ENCODE measurements around the gene CDS1.
"Not testable (repeated sequence)": the region's sequence is repeated elsewhere in the genome, so short reads cannot be mapped to it uniquely, and the experiment has no call there.

The CDS1 gene

GRCh38 chr4:84614891-84615290 lies 32.0 kb downstream of the CDS1 start:
- no peak for DNase-seq

GRCh38 chr4:84615355-84615754 lies 32.4 kb downstream of the CDS1 start:
- DNase-seq: no peak

- DNase-seq: no peak
Measured at GRCh38 chr4:84622959-84623358, 40.0 kb downstream of the CDS1 start.

- DNase-seq: no peak
Measured at GRCh38 chr4:84623661-84624060, 40.7 kb downstream of the CDS1 start.

DNA sequence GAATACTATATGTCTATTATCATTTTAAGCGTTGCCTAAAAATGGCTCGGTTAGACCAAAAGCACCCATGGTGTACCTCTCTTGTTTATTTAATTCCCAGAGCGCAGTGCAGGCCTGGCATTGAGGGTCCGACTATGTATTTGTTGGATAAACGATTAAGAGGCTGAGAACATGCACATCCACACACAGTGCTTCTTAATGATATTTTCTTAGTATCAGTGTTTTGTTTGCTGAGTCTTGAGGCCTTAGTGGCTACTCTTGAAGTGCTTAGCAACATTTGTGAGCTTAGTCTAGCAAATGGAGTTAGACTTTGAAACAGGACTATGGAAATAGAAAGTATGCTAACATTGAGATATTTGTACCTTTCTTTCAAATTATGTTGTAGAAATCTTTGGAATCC lies 43.7 kb downstream of the CDS1 start:
- DNase-seq: no peak

- no peak for DNase-seq
Measured at GRCh38 chr4:84631573-84631972, 48.6 kb downstream of the CDS1 start.

- no peak for DNase-seq
Measured at GRCh38 chr4:84632092-84632491, 49.2 kb downstream of the CDS1 start.

GRCh38 chr4:84634961-84635360 lies 52.0 kb downstream of the CDS1 start:
- DNase-seq: no peak

DNA sequence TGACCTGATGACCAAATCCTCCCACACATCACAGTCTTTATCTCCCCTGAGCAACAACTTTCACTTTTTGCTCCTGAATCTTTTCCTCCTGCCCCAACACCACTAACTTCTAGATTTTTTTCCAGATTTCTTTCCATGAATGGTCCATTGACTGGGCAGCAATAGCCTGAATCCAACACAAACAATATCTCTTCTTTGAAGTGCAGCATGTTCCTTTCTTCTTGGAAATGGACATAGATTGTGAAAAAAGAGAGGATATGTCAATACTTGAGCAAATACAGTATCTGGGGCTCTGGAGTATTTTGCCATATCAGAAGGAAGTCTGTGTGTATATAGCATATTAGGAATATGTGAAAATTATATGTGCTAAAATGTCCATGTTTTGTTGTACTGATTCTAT lies 55.2 kb downstream of the CDS1 start:
- no peak for DNase-seq

DNA sequence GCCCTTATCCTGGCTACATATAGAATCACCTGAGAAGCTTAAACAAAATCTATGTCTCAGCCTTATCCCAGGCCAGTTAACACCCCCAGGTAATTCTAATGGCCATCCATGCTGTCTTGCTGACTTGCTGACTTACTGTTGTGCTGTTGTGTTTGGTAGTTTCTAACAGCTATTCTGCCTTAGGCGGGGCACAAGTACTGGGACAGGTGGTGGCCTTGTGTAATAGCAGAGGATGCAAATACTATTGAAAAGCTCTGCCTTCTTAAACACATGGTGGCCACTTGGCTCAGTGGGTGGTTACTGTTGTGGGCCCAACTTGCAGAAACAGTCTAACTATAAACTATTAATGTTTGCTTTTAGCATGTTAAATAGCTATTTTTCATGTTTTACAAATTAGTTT lies 56.2 kb downstream of the CDS1 start:
- DNase-seq: no peak

DNA sequence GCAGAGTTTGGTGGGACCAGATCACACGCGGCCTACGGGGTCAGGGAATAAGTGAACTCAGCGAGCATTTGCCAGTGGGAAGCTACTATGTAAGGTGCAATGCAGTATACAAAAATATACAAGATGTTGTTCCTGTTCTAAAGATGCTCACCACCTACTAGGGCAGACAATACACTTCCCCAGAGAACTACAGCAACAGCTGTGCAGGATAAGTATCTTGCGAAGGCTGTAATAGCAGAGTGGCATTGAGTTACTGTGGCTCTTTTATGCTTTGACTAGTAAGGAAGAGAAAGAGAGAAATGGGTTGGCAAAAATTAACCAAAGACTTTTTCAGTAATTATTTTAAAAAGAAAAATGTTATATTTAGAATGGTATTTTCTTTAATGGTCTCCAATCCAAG lies 61.2 kb downstream of the CDS1 start:
- DNase-seq: no peak

DNA sequence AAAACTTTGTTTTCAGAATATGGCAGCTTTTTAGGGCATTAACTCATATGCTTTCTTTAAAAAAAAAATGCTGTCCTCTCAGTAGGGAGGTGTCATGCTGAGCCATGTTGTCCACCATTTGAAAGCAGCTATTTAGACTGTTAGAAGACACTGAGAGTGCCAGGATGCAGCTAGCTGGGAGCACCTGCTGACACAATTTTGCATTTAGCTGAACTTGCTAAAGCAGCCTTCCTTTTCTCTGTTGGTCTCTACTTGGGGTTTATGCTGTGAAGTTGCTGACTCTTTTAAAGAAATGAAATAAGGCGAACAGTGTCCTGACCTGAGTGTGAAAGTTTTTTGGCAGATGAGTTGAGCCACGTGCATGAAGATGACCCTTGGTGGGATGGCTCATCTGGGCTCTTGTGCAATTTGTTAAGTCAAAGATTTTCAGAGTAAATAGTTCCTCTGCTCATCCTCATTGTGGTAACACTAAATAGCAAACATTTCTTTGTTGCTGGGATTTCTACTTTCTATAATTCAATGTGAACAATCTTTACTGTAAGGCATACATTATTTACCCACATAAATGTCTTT lies 64.5 kb downstream of the CDS1 start:
- no peak for DNase-seq

GRCh38 chr4:84648178-84648577 lies 65.3 kb downstream of the CDS1 start:
- no peak for DNase-seq

- no peak for DNase-seq
Measured at GRCh38 chr4:84648863-84649647, 66.1 kb downstream of the CDS1 start.

DNA sequence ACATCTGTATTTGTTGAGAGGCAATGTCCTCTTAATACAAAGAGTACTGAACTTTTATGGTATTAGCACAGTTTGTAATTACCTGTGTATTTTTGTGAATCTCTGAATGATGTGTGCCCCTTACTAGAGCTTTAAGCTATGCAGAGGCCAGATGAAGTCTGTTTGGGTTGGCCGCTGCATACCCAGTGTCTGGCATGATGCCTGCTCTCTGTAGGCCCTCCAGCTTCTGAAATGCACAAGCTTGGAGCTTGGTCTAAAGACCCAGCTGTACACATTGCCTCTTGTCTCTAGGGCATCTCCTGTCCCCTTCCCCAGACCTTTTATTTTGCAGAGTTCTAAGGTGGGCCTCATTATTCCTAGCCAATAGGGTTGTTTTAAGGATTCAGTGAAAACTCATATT lies 68.6 kb downstream of the CDS1 start:
- no peak for DNase-seq

GRCh38 chr4:84652478-84652877 lies 69.6 kb downstream of the CDS1 start:
- no peak for DNase-seq

- DNase-seq: no peak
Measured at GRCh38 chr4:84660606-84661005, 77.7 kb downstream of the CDS1 start.

DNA sequence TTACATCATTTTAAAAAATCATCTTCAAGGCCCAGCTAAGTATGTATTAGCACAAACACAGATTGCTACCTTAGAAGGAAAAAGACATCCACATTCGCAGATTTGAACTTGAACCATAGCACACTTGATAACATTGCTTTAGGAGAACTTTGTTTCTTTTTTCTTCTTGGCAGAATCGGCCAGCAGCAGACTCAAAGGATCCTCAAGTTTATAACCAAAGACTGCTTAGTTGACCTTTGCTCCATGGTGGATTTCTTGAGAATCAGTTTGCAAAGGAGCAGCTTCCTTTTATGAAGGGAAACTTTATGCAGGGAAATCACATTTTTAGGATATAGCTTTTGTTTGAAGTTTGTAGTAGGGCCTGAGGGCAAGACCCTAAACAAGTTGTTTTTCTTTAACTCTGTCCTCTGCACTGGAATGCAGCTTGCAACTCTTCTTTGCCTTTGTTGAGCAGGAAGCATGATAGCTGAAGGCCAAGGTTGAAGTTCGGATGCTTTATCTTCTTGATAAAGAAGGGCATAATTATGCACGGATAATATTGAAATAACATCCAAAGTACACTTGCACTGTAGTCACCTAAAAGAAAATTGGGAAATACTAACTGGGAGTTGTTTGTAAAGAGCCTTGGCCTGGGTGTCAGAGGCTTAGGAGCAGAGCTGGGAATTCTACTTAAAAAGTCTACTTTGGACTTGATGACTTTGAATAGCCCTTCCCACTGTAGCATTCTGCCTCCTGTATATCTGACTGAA lies 78.4 kb downstream of the CDS1 start:
- no peak for DNase-seq

DNA sequence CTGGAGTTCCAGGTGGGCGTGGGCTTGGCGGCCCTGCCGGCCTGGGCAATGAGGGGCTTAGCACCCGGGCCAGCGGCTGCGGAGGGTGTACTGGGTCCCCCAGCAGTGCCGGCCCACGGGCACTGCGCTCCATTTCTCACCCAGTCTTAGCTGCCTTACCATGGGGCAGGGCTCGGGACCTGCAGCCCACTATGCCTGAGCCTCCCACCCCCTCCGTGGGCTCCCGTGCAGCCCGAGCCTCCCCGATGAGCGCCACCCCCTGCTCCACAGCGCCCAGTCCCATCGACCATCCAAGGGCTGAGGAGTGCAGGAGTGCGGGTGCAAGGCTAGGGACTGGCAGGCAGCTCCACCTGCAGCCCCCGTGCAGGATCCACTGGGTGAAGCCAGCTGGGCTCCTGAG lies 81.8 kb downstream of the CDS1 start:
- not testable (repeated sequence) for DNase-seq

DNA sequence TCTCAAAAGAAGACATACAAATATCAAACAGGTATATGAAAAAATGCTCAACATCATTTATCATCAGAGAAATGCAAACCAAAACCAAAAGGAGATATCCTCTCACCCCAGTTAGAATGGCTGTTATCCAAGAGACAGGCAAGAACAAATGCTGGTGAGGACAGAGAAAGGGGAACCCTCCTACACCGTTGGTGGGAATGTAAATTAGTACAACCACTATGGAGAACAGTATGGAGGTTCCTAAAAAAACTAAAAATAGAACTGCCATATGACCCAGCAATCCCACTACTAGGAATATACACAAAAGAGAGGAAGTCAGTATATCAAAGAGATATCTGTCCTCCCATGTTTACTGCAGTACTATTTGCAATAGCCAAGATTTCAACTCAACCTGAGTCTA lies 83.5 kb downstream of the CDS1 start:
- DNase-seq: no peak

DNA sequence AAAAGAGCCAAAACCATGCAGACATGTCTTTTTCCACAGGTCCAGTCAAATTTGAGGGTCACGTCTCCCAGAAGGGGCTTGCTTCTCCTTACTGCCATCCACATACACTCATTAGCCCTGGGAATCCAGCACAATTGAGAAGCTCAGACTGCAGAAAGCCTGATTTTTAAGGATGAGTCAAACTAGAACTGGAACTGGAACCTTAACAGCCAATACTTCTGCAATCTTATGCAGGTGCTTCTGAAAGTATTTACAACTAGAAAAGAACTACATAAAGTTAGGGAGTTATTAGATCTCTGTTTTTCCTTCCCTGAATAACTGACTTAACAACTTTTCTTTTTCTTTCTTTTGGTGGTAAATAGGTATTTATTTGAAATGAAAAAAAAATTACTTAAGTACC lies 86.3 kb downstream of the CDS1 start:
- DNase-seq: no peak

DNA sequence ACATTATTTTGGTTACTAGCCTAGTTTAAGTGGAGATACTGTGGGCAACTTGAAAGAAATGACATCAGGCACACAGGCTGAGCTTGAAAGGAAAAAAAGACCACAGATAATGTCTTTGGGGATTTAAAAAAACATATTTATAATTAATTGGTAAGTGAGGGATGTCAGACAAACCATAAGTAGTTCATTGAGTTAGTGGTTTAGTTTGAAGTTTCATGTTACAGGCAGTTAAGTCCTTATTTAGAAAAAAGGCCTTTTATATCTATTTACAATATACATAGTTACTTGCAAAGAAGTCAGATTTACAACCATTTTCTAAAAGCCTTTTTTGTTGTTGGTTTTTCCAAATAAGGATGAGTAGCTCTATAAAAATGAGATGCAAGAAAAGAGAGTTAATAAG lies 89.2 kb downstream of the CDS1 start:
- no peak for DNase-seq

DNA sequence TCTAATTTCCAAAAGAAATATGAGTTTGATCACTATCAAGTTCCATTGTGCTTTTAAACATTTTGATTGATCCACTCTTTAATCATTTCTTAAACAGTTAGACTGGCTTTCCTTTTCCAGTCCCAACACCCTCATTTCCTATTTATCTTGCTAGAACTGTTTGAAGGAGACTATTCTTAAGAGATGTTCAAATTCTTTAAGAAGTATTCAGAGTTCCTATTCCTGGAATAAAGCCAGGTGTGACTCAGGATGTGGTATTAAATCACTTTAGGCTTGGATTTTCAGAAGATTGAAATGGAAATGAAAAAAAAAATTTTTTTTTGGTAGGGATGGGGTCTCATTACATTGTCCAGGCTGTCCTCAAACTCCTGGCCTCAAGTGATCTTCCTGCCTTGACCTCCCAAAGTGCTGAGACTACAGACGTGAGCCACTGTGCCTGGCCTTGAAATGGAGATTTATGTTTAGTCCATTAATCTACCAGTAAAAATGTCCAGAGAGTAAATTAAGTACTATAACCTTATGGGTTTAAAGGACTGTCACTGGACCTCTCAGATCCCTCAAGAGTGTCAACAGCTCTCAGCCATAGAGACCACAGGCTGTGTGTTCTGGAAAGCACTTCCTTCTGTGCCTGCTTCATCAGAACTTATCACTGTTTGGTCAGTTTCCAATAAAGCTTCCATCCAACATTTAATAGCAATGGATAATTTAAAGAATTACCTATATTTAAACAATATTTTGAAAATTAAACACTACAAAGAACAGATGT lies 90.7 kb downstream of the CDS1 start:
- no peak for DNase-seq

- DNase-seq: no peak
Measured at GRCh38 chr4:84677093-84677492, 94.2 kb downstream of the CDS1 start.

All from stimulated activated CD8-positive, alpha-beta memory T cell treated with anti-CD3 and anti-CD28 coated beads, Interleukin-4, amount 100 ng/mL, for 48 hours (primary cell).